Esophagus squamous epithelium (tissue), 5 donors: ENCODE data around the gene ERRFI1. TPM values are rescaled to one million over a fixed set of nuclear protein-coding genes. Genes with fewer than 3 reads are reported as not detected.

Experiments used
- DNase-seq: peaks from one replicate; lab custom pipeline; 2025; lab: John Stamatoyannopoulos, UW
- H3K27ac ChIP-seq, 4 donors: fragments of 200-600 bp; sonication (generic); one replicate each; pipeline ENCODE4 v1.5.1; 2016 to 2019; ENCODE audit warnings: mild to moderate bottlenecking in 1 of 4
- H3K27me3 ChIP-seq, 4 donors: fragments of 200-600 bp; sonication (generic); 1 replicate in 3 of 4; 2 replicates in 1 of 4; pipeline versions ENCODE4 v1.5.1 to v1.6.0; 2017 to 2021; ENCODE audit warnings: antibody characterized with exemption in 1 of 4
- H3K36me3 ChIP-seq, 3 donors: fragments of 200-600 bp; sonication (generic); one replicate each; pipeline ENCODE4 v1.5.1; 2016 to 2019
- H3K4me1 ChIP-seq, 3 donors: fragments of 200-600 bp; sonication (generic); one replicate each; pipeline ENCODE4 v1.5.1; 2017 to 2019
- H3K4me3 ChIP-seq, 4 donors: fragments of 200-600 bp; sonication (generic); 1 replicate in 3 of 4; 2 replicates in 1 of 4; pipeline ENCODE4 v1.5.1; 2016 to 2019; ENCODE audit warnings: mild to moderate bottlenecking in 2 of 4, moderate library complexity in 1 of 4
- H3K9me3 ChIP-seq, 3 donors: fragments of 200-600 bp; sonication (generic); one replicate each; pipeline ENCODE4 v1.5.1; 2016 to 2019
- CTCF ChIP-seq, 6 experiments: fragments of 450-650 bp in 4 of 6; fragments of 200-600 bp in 2 of 6; sonication (generic) in 2 of 6; IDR thresholded peaks; one replicate each; pipeline ENCODE4 v1.5.1; 2016 to 2019; ENCODE audit warnings: antibody characterized with exemption in 6 of 6, mild to moderate bottlenecking in 4 of 6, moderate library complexity in 4 of 6
- POLR2A ChIP-seq, 4 donors: fragments of 450-650 bp; IDR thresholded peaks; one replicate each; pipeline ENCODE4 v1.6.1; 2017; ENCODE audit warnings: antibody characterized with exemption in 4 of 4, mild to moderate bottlenecking in 4 of 4, moderate library complexity in 3 of 4
- WGBS, 2 donors: methylation state at CpG; one replicate each; pipeline ENCODE4 v1.1.5; 2018; 5-methylcytosine and 5-hydroxymethylcytosine counted together
- intact Hi-C: fragments of 100-400 bp; cut with DNase I; formaldehyde crosslinking; loops from one replicate; pipeline ENCODE4 v1.15.0; 2022
- total RNA-seq, 4 donors: library from RNA; depleted of rRNA; stranded (reverse); fragments of >200 nt; gene quantifications; one replicate each; pipeline ENCODE4 v1.1.0, GENCODE V29; 2016
- donor health status: DM: yes; HTN: yes; CAD: no.

Gene ERRFI1
- total RNA-seq, 4 donors from 2014 or later, result 23.3 to 95.9 (median 49.3) TPM

- peak overlapping the region; percentile 77 to 93 (median 86) for H3K4me3 ChIP-seq
- H3K36me3 ChIP-seq, result no peaks in the 10 kb centered on the region
- WGBS, 2 donors, result 0% methylated on average over 2 of the region's 69 CpGs; no CpG with 5 or more reads in 1 of the 2 donors
- TF ChIP-seq POLR2A (IDR thresholded peaks at IDR 0.05) (no peak), CTCF (IDR thresholded peaks at IDR 0.05) (no peak)
- intact Hi-C loops, result no loop called here
- H3K4me1 ChIP-seq, result peaks cover 11 to 77% (median 22%) of the 10 kb centered on the region in 3 donors
- peak overlapping the region; percentile 91 to 97 (median 95) for H3K27ac ChIP-seq
- DNase-seq, result no peak
- H3K27me3 ChIP-seq, result peaks cover 0 to 15% (median 0%) of the 10 kb centered on the region in 4 donors
- H3K9me3 ChIP-seq, result no peaks in the 10 kb centered on the region
Measured at GRCh38 chr1:8025671-8026144, 401 bp downstream of the ERRFI1 start.

GRCh38 chr1:8025061-8025670 is 943 bp downstream of the ERRFI1 start:
- peaks cover 15 to 83% (median 27%) of the 10 kb centered on the region in 3 donors for H3K4me1 ChIP-seq
- intact Hi-C loops, result no loop called here
- no peak for DNase-seq
- TF ChIP-seq POLR2A (IDR thresholded peaks at IDR 0.05), result no peak
- no peak for TF ChIP-seq CTCF (IDR thresholded peaks at IDR 0.05)
- H3K36me3 ChIP-seq, result no peaks in the 10 kb centered on the region
- peak overlapping the region; percentile 77 to 93 (median 86) for H3K4me3 ChIP-seq
- H3K27ac ChIP-seq, result peak overlapping the region; percentile 91 to 97 (median 95)
- peaks cover 0 to 15% (median 0%) of the 10 kb centered on the region in 4 donors for H3K27me3 ChIP-seq
- 2 to 11% methylated on average over 16 to 19 of the region's 19 CpGs for WGBS, 2 donors
- H3K9me3 ChIP-seq, result no peaks in the 10 kb centered on the region

GRCh38 chr1:8024329-8024728 is 1.8 kb downstream of the ERRFI1 start:
- Histone ChIP-seq H3K4me1 (peaks cover 23 to 91% (median 27%) of the 10 kb centered on the region in 3 donors), H3K27ac (peak overlapping the region; percentile 59 to 97 (median 95)), H3K36me3 (no peaks in the 10 kb centered on the region), H3K9me3 (no peaks in the 10 kb centered on the region), H3K27me3 (peaks cover 0 to 15% (median 0%) of the 10 kb centered on the region in 4 donors), H3K4me3 (peak overlapping the region; percentile 77 to 93 (median 86))
- intact Hi-C loops, result no loop called here
- DNase-seq, result no peak
- TF ChIP-seq CTCF (IDR thresholded peaks at IDR 0.05) (no peak), POLR2A (IDR thresholded peaks at IDR 0.05) (no peak)
- WGBS, 2 donors, result 71 to 72% methylated on average over 3 of the region's 3 CpGs

GRCh38 chr1:8023995-8024313 is 2.2 kb downstream of the ERRFI1 start:
- H3K27me3 ChIP-seq, result peaks cover 0 to 15% (median 0%) of the 10 kb centered on the region in 4 donors
- peak overlapping the region; percentile 77 to 93 (median 86) for H3K4me3 ChIP-seq
- 0 to 7% methylated on average over 1 of the region's 1 CpG for WGBS, 2 donors
- peak overlapping the region; percentile 22 to 97 (median 76) for H3K27ac ChIP-seq
- H3K9me3 ChIP-seq, result no peaks in the 10 kb centered on the region
- H3K4me1 ChIP-seq, result peaks cover 27 to 93% (median 27%) of the 10 kb centered on the region in 3 donors
- TF ChIP-seq POLR2A (IDR thresholded peaks at IDR 0.05), result no peak
- no peak for DNase-seq
- no peaks in the 10 kb centered on the region for H3K36me3 ChIP-seq
- intact Hi-C loops, result no loop called here

- Histone ChIP-seq H3K36me3 (no peaks in the 10 kb centered on the region), H3K4me3 (peak overlapping the region; percentile 77 to 93 (median 86)), H3K27ac (peak overlapping the region; percentile 45 to 97 (median 76)), H3K9me3 (no peaks in the 10 kb centered on the region), H3K27me3 (peaks cover 0 to 15% (median 0%) of the 10 kb centered on the region in 4 donors), H3K4me1 (peaks cover 27 to 93% (median 32%) of the 10 kb centered on the region in 3 donors)
- WGBS, 2 donors, result 64 to 79% methylated on average over 10 of the region's 10 CpGs
- intact Hi-C loops, result no loop called here
- DNase-seq, result no peak
- TF ChIP-seq CTCF (IDR thresholded peaks at IDR 0.05) (no peak), POLR2A (IDR thresholded peaks at IDR 0.05) (no peak)
Measured at GRCh38 chr1:8023287-8023994, 2.7 kb downstream of the ERRFI1 start.
